K562 (cell line): Measurements from ENCODE around the gene NEDD4L. TPM values are rescaled to one million over a fixed set of nuclear protein-coding genes. Genes with fewer than 3 reads are reported as not detected.

Experiments
- ATAC-seq: fragments of 200-7000 bp; cut with Tn5 transposase; 3 replicates; pipeline ENCODE4 v1.9.1; 2020; ENCODE audit warnings: moderate library complexity
- BruUV-seq: library from RNA; stranded (reverse); fragments of 400-500 nt; replicated peaks from 2 replicates; lab custom pipeline; 2021; lab: Mats Ljungman, UMichigan
- CTCF ChIA-PET: fragments of 300-600 bp; formaldehyde crosslinking; extraction: SDS; loops from one replicate; lab custom pipeline; 2021; ENCODE audit warnings: low intra/inter-chr PET ratio; lab: Yijun Ruan, JAX
- POLR2A ChIA-PET: fragments of 300-600, 350-650 bp; sonication (Branson Sonifier 250); formaldehyde crosslinking; extraction: SDS; loops from one replicate; lab custom pipeline; 2021; ENCODE audit warnings: antibody characterized with exemption, inconsistent platforms; lab: Yijun Ruan, JAX
- DNase-seq, 4 experiments: peaks; one replicate each; pipeline versions ENCODE4 v3.0.0 to v3.0.0-alpha.2; 2011 to 2018; ENCODE audit warnings: low spot score in 3 of 4, mixed read lengths in 3 of 4; ENCODE audit errors: extremely low read depth in 1 of 4
- FAIRE-seq: peaks from 2 replicates; lab custom pipeline; 2011; peaks lifted over from hg19 to GRCh38; lab: Jason Lieb, UNC
- H2AFZ ChIP-seq: 2 replicates; pipeline ENCODE4 v1.6.0; 2011; ENCODE audit warnings: low read depth, low read length, control low read depth, inconsistent platforms
- H3K27ac ChIP-seq: fragments of 200-600 bp; 3 replicates; pipeline ENCODE4 v1.8.0; 2011; ENCODE audit warnings: low read depth, mild to moderate bottlenecking, control low read depth, inconsistent platforms, low read length, moderate library complexity, mixed read lengths; ENCODE audit errors: extremely low read depth
- H3K27me3 ChIP-seq, 2 experiments: fragments of 300-600 bp in 1 of 2; 2 replicates in 1 of 2; 3 replicates in 1 of 2; pipeline versions ENCODE4 v1.6.0 to v1.8.0; 2011; ENCODE audit warnings: inconsistent platforms in 2 of 2, low read length in 2 of 2, mild to moderate bottlenecking in 1 of 2, mixed read lengths in 1 of 2, moderate library complexity in 1 of 2; ENCODE audit not compliant: control insufficient read depth in 2 of 2, insufficient read depth in 2 of 2
- H3K36me3 ChIP-seq: fragments of 300-600 bp; 3 replicates; pipeline ENCODE4 v1.8.0; 2011; ENCODE audit warnings: mild to moderate bottlenecking, low read length, inconsistent platforms; ENCODE audit not compliant: control insufficient read depth, insufficient read depth
- H3K4me1 ChIP-seq, 2 experiments: fragments of 200-600 bp in 1 of 2; replicated peaks in 1 of 2; 2 replicates in 1 of 2; 3 replicates in 1 of 2; pipeline versions ENCODE4 v1.5.1 to v1.8.0; 2011; ENCODE audit warnings: inconsistent platforms in 2 of 2, low read length in 2 of 2, mild to moderate bottlenecking in 1 of 2, mixed read lengths in 1 of 2, moderate library complexity in 1 of 2; ENCODE audit not compliant: control insufficient read depth in 2 of 2, insufficient read depth in 2 of 2
- H3K4me2 ChIP-seq: 2 replicates; pipeline ENCODE4 v1.6.1; 2011; ENCODE audit warnings: low read length, control low read depth, inconsistent platforms, mixed read lengths; ENCODE audit not compliant: insufficient read depth
- H3K4me3 ChIP-seq: fragments of 200-600 bp; sonication (generic), shearing (Covaris generic); 2 replicates; pipeline ENCODE4 v1.5.1; 2016; ENCODE audit warnings: control low read depth, inconsistent platforms
- H3K79me2 ChIP-seq: fragments of 200-600 bp; 3 replicates; pipeline ENCODE4 v1.8.0; 2011; ENCODE audit warnings: low read length, inconsistent platforms; ENCODE audit not compliant: control insufficient read depth, insufficient read depth
- H3K9ac ChIP-seq, 2 experiments: 2 replicates each; pipeline versions ENCODE4 v1.6.0 to v1.6.1; 2011; ENCODE audit warnings: low read depth in 2 of 2, low read length in 2 of 2, control low read depth in 1 of 2, inconsistent platforms in 1 of 2, mild to moderate bottlenecking in 1 of 2, mixed read lengths in 1 of 2; ENCODE audit not compliant: insufficient read depth in 1 of 2
- H3K9me1 ChIP-seq: one replicate; pipeline ENCODE4 v1.6.0; 2011; ENCODE audit warnings: inconsistent platforms, mild to moderate bottlenecking, low read length, moderate library complexity; ENCODE audit not compliant: control insufficient read depth, insufficient read depth
- H3K9me3 ChIP-seq: replicated peaks from 2 replicates; pipeline ENCODE4 v1.5.1; 2011; ENCODE audit warnings: low read depth, low read length, inconsistent platforms; ENCODE audit not compliant: control insufficient read depth, insufficient read depth
- H4K20me1 ChIP-seq: replicated peaks from 2 replicates; pipeline ENCODE4 v1.6.1; 2011; ENCODE audit warnings: low read length, inconsistent platforms, mixed read lengths; ENCODE audit not compliant: control insufficient read depth, insufficient read depth
- JUNB ChIP-seq: fragments of 450-650 bp; formaldehyde crosslinking; conservative IDR thresholded peaks from 2 replicates; pipeline ENCODE4 v1.4.0; 2020; ENCODE audit warnings: mild to moderate bottlenecking
- NCOA6 ChIP-seq: fragments of 450-650 bp; IDR thresholded peaks from 2 replicates; pipeline ENCODE4 v1.6.1; 2017; ENCODE audit warnings: mild to moderate bottlenecking
- NFXL1 ChIP-seq: fragments of 450-650 bp; formaldehyde crosslinking; IDR thresholded peaks from 2 replicates; pipeline ENCODE4 v1.4.0; 2021; ENCODE audit warnings: mild to moderate bottlenecking
- NUFIP1 ChIP-seq: fragments of 450-650 bp; IDR thresholded peaks from 2 replicates; pipeline ENCODE4 v1.6.1; 2018; ENCODE audit not compliant: partially characterized antibody
- SAFB2 ChIP-seq: fragments of 200-400 bp; formaldehyde crosslinking; IDR thresholded peaks from 2 replicates; pipeline ENCODE4 v1.6.1; 2018; ENCODE audit warnings: borderline replicate concordance, low read length, low read depth, moderate library complexity; ENCODE audit not compliant: severe bottlenecking
- SOX6 ChIP-seq: fragments of 450-650 bp; IDR thresholded peaks from 2 replicates; pipeline ENCODE4 v1.6.1; 2014; ENCODE audit warnings: mild to moderate bottlenecking
- SREBF2 ChIP-seq: sonication (generic); formaldehyde crosslinking; IDR thresholded peaks from 2 replicates; pipeline ENCODE4 v1.4.0; 2020; ENCODE audit warnings: mild to moderate bottlenecking, missing genetic modification reagents
- STAG1 ChIP-seq: sonication (generic); formaldehyde crosslinking; IDR thresholded peaks from 2 replicates; pipeline ENCODE4 v1.5.0; 2020; ENCODE audit warnings: missing genetic modification reagents, borderline replicate concordance
- WGBS: fragments of 100-300 bp; shearing (Covaris generic); methylation state at CpG from one replicate; pipeline ENCODE4 v1.1.6; 2016; ENCODE audit warnings: low coverage, mixed read lengths; ENCODE audit not compliant: insufficient coverage; ENCODE audit errors: missing lambda C conversion rate; 5-methylcytosine and 5-hydroxymethylcytosine counted together
- in situ Hi-C: fragments of 300-500 bp; cut with MboI; formaldehyde crosslinking; loops from 4 replicates; pipeline ENCODE4 v1.15.0; 2018; ENCODE audit warnings: inconsistent platforms, mixed read lengths
- intact Hi-C: fragments of 100-400 bp; cut with micrococcal nuclease; formaldehyde crosslinking; loops from 2 replicates; pipeline ENCODE4 v1.14.2; 2022
- polyA plus RNA-seq, 8 experiments: library from polyadenylated mRNA; depleted of rRNA in 4 of 8; stranded (reverse) in 5 of 8; unstranded in 3 of 8; fragments of >200 nt; fragmentation: Nextera tagmentation in 2 of 8; fragmentation: Illumina TruSeq in 1 of 8; extraction: Ambion mirVana in 2 of 8; extraction: Trizol in 1 of 8; gene quantifications; 2 replicates each; pipeline versions ENCODE4 v1.2.1 to v1.2.3, GENCODE V29; 2011 to 2014; ENCODE audit warnings: inconsistent platforms in 1 of 8, missing spikeins in 1 of 8
- total RNA-seq, 7 experiments: library from RNA; depleted of rRNA in 6 of 7; stranded (reverse); fragments of >200 nt in 6 of 7; fragmentation: Illumina TruSeq in 2 of 7; extraction: Trizol in 2 of 7; gene quantifications; 2 replicates each; pipeline versions ENCODE4 v1.2.1 to v1.2.3, GENCODE V29; 2011 to 2021; ENCODE audit warnings: low replicate concordance in 1 of 7
- TF ChIP-seq, protein P1 (sequence below): fragments of 250-450 bp; sonication (Bioruptor Pico); IDR thresholded peaks from 2 replicates; pipeline ENCODE4 v1.4.0; 2020; ENCODE audit warnings: mild to moderate bottlenecking
- TF ChIP-seq, protein P2 (sequence below): sonication (generic); formaldehyde crosslinking; IDR thresholded peaks from 2 replicates; pipeline ENCODE4 v1.9.0; 2022; ENCODE audit warnings: mild to moderate bottlenecking, missing genetic modification reagents

Gene NEDD4L
- total and polyA plus RNA-seq, 9 of the 15 experiments (the other 6 are each of a cell fraction or from before 2014, with no cell fraction given), result 8.1 to 33.4 (median 19.9) TPM

DNA sequence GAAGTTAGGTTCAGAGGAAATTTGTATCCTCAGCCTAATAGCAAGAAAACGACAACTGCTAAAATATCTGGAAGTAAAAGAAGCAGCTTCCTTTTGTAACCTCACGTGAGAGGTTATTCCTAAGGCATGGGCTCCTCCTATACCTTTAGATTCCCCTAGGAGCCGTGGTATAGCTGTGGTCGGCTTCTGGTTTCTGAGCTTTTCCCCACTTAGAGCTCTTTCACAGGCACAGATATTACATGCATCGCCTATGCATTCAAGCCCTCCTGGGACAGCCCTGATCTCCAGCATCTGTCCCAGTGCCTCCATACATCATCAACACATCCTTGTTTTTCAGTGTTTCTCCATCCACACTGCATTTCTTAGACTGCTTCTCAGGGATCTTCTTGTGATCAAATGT is 295.9 kb downstream of the NEDD4L start:
- H3K79me2 ChIP-seq, result no peaks in the 10 kb centered on the region
- ChIA-PET CTCF (no interaction called here), POLR2A (interaction anchor here (0.6 to 0.7 kb wide), 2 partner anchors 12 to 16 kb away, joined by 3 read pairs; no protein-coding TSS in a partner anchor)
- no peak for ATAC-seq
- intact Hi-C loops (no loop called here), in situ Hi-C loops (no loop called here)
- no peak overlapping the region for H2AFZ ChIP-seq
- 70% methylated on average over 5 of the region's 5 CpGs for WGBS
- TF ChIP-seq STAG1 (CRISPR knock-in tag) (no peak), SREBF2 (CRISPR knock-in tag) (no peak), NUFIP1 (no peak), NFXL1 (CRISPR knock-in tag) (no peak), JUNB (CRISPR knock-in tag) (no peak), NCOA6 (no peak), SOX6 (no peak), SAFB2 (no peak)
- TF ChIP-seq, protein P1, sequence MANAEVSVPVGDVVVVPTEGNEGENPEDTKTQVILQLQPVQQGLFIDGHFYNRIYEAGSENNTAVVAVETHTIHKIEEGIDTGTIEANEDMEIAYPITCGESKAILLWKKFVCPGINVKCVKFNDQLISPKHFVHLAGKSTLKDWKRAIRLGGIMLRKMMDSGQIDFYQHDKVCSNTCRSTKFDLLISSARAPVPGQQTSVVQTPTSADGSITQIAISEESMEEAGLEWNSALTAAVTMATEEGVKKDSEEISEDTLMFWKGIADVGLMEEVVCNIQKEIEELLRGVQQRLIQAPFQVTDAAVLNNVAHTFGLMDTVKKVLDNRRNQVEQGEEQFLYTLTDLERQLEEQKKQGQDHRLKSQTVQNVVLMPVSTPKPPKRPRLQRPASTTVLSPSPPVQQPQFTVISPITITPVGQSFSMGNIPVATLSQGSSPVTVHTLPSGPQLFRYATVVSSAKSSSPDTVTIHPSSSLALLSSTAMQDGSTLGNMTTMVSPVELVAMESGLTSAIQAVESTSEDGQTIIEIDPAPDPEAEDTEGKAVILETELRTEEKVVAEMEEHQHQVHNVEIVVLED (CRISPR knock-in tag), result no peak
- TF ChIP-seq, protein P2, sequence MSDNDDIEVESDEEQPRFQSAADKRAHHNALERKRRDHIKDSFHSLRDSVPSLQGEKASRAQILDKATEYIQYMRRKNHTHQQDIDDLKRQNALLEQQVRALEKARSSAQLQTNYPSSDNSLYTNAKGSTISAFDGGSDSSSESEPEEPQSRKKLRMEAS (CRISPR knock-in tag), result no peak
- H4K20me1 ChIP-seq, result no peaks in the 10 kb centered on the region
- H3K4me2 ChIP-seq, result no peak overlapping the region
- no peak overlapping the region for H3K4me3 ChIP-seq
- no peaks in the 10 kb centered on the region for H3K36me3 ChIP-seq
- H3K27me3 ChIP-seq, result no peaks in the 10 kb centered on the region
- no peaks in the 10 kb centered on the region for H3K9me1 ChIP-seq
- BruUV-seq, result no TSS peak
- H3K4me1 ChIP-seq, result no peaks in the 10 kb centered on the region
- no peak for DNase-seq
- H3K27ac ChIP-seq, result no peak overlapping the region
- H3K9me3 ChIP-seq, result no peaks in the 10 kb centered on the region
- no peak overlapping the region for H3K9ac ChIP-seq
- no peak for FAIRE-seq
